Measurements from ENCODE around the gene PRAMEF1. TPM values are rescaled to one million over a fixed set of nuclear protein-coding genes. Genes with fewer than 3 reads are reported as not detected.

Gene PRAMEF1
- total and polyA plus RNA-seq, 10 donors, result not detected

GRCh38 chr1:12757836-12758235 is 33.4 kb upstream of the PRAMEF1 start:
- Histone ChIP-seq H3K27ac (no peak overlapping the region), H3K4me3 (no peak overlapping the region), H3K36me3 (no peaks in the 10 kb centered on the region), H3K27me3 (replicated peaks in 1 of 7) (peaks cover 0 to 55% (median 0%) of the 10 kb centered on the region in 7 donors), H3K9me3 (no peaks in the 10 kb centered on the region), H3K4me1 (no peaks in the 10 kb centered on the region)
- intact Hi-C loops (cut with DNase I; ENCODE audit: low total_unique reads), result no loop called here
- TF ChIP-seq POLR2AphosphoS5 (IDR thresholded peaks at IDR 0.05), result no peak
- no peak for TF ChIP-seq POLR2A (IDR thresholded peaks at IDR 0.05)
- TF ChIP-seq CTCF (IDR thresholded peaks at IDR 0.05 in 8 of 11, conservative IDR thresholded peaks at IDR 0.05 in 3 of 11), result no peak
- WGBS, 5 donors, result 64 to 73% (median 70%) methylated on average over 6 of the region's 6 CpGs
- no peak for DNase-seq

GRCh38 chr1:12760256-12760795 is 30.9 kb upstream of the PRAMEF1 start:
- WGBS, 5 donors, result 59 to 74% (median 64%) methylated on average over 6 to 7 of the region's 7 CpGs
- intact Hi-C loops (cut with DNase I; ENCODE audit: low total_unique reads), result no loop called here
- no peak overlapping the region for H3K4me3 ChIP-seq

GRCh38 chr1:12761781-12762180 is 29.4 kb upstream of the PRAMEF1 start:
- 62 to 88% (median 82%) methylated on average over 5 of the region's 5 CpGs for WGBS, 5 donors
- H3K4me1 ChIP-seq, result no peaks in the 10 kb centered on the region
- no peak for DNase-seq
- TF ChIP-seq CTCF (IDR thresholded peaks at IDR 0.05 in 8 of 11, conservative IDR thresholded peaks at IDR 0.05 in 3 of 11) (no peak), POLR2AphosphoS5 (IDR thresholded peaks at IDR 0.05) (no peak), POLR2A (IDR thresholded peaks at IDR 0.05) (no peak)
- H3K36me3 ChIP-seq, result no peaks in the 10 kb centered on the region
- H3K27ac ChIP-seq, result no peak overlapping the region
- intact Hi-C loops (cut with DNase I; ENCODE audit: low total_unique reads), result no loop called here
- no peak overlapping the region for H3K4me3 ChIP-seq
- H3K9me3 ChIP-seq, result no peaks in the 10 kb centered on the region
- H3K27me3 ChIP-seq (replicated peaks in 1 of 7), result peaks cover 0 to 41% (median 0%) of the 10 kb centered on the region in 7 donors

More at GRCh38 chr1:12760256-12760795, 30.9 kb upstream of the PRAMEF1 start:
- TF ChIP-seq CTCF (IDR thresholded peaks at IDR 0.05 in 8 of 11, conservative IDR thresholded peaks at IDR 0.05 in 3 of 11), result no peak
- TF ChIP-seq POLR2A (IDR thresholded peaks at IDR 0.05), result no peak
- TF ChIP-seq POLR2AphosphoS5 (IDR thresholded peaks at IDR 0.05), result no peak
- Histone ChIP-seq H3K36me3 (no peaks in the 10 kb centered on the region), H3K27me3 (replicated peaks in 1 of 7) (peaks cover 0 to 53% (median 0%) of the 10 kb centered on the region in 7 donors), H3K27ac (no peak overlapping the region), H3K4me1 (no peaks in the 10 kb centered on the region), H3K9me3 (no peaks in the 10 kb centered on the region)
- DNase-seq, result no peak

GRCh38 chr1:12762766-12763165 is 28.4 kb upstream of the PRAMEF1 start:
- intact Hi-C loops (cut with DNase I; ENCODE audit: low total_unique reads), result no loop called here

More at GRCh38 chr1:12762766-12763165, 28.4 kb upstream of the PRAMEF1 start:
- TF ChIP-seq POLR2AphosphoS5 (IDR thresholded peaks at IDR 0.05) (no peak), CTCF (IDR thresholded peaks at IDR 0.05 in 8 of 11, conservative IDR thresholded peaks at IDR 0.05 in 3 of 11) (no peak), POLR2A (IDR thresholded peaks at IDR 0.05) (no peak)
- 82 to 86% (median 82%) methylated on average over 7 of the region's 7 CpGs for WGBS, 5 donors
- Histone ChIP-seq H3K27ac (no peak overlapping the region), H3K4me3 (no peak overlapping the region), H3K36me3 (no peaks in the 10 kb centered on the region), H3K4me1 (no peaks in the 10 kb centered on the region), H3K27me3 (replicated peaks in 1 of 7) (peaks cover 0 to 31% (median 0%) of the 10 kb centered on the region in 7 donors), H3K9me3 (no peaks in the 10 kb centered on the region)
- no peak for DNase-seq
